HepG2 (cell line): ENCODE measurements around the gene ZNF443. TPM values are rescaled to one million over a fixed set of nuclear protein-coding genes. Genes with fewer than 3 reads are reported as not detected.
"Not testable (repeated sequence)": the region's sequence is repeated elsewhere in the genome, so short reads cannot be mapped to it uniquely, and the experiment has no call there.

ENCODE experiments used
- ATAC-seq: fragments of 200-7000 bp; cut with Tn5 transposase; 3 replicates; pipeline ENCODE4 v1.9.1; 2020; ENCODE audit warnings: mild to moderate bottlenecking, moderate library complexity
- BruUV-seq: library from RNA; stranded (reverse); fragments of 400-500 nt; replicated peaks from 2 replicates; lab custom pipeline; 2021; lab: Mats Ljungman, UMichigan
- CTCF ChIA-PET: fragments of 300-600 bp; formaldehyde crosslinking; extraction: SDS; loops from one replicate; lab custom pipeline; 2021; ENCODE audit warnings: low total read pairs, inconsistent platforms, low intra/inter-chr PET ratio; lab: Yijun Ruan, JAX
- POLR2A ChIA-PET: fragments of 350-600 bp; sonication (Branson Sonifier 250); formaldehyde crosslinking; loops from one replicate; lab custom pipeline; 2020; ENCODE audit warnings: antibody characterized with exemption, inconsistent platforms; lab: Yijun Ruan, JAX
- DNase-seq: peaks from one replicate; pipeline ENCODE4 v3.0.0-alpha.2; 2015; ENCODE audit warnings: low spot score
- FAIRE-seq: peaks from 3 replicates; lab custom pipeline; 2011; peaks lifted over from hg19 to GRCh38; lab: Jason Lieb, UNC
- H2AFZ ChIP-seq: one replicate; pipeline ENCODE4 v1.6.1; 2011; ENCODE audit warnings: low read length, inconsistent platforms
- H3K27ac ChIP-seq: fragments of 300-600 bp; 3 replicates; pipeline ENCODE4 v1.8.0; 2011; ENCODE audit warnings: mixed run types, mild to moderate bottlenecking, mixed read lengths, low read length, inconsistent platforms; ENCODE audit not compliant: insufficient read depth; ENCODE audit errors: extremely low read length
- H3K27me3 ChIP-seq, 2 experiments: fragments of 200-600 bp in 1 of 2; 2 replicates in 1 of 2; 3 replicates in 1 of 2; pipeline versions ENCODE4 v1.6.0 to v1.8.0; 2011; ENCODE audit warnings: low read length in 2 of 2, mild to moderate bottlenecking in 2 of 2, moderate library complexity in 2 of 2, inconsistent platforms in 1 of 2; ENCODE audit not compliant: insufficient read depth in 2 of 2, control insufficient read depth in 1 of 2
- H3K36me3 ChIP-seq, 2 experiments: fragments of 200-600 bp in 1 of 2; replicated peaks in 1 of 2; 2 replicates in 1 of 2; 3 replicates in 1 of 2; pipeline versions ENCODE4 v1.5.1 to v1.8.0; 2011; ENCODE audit warnings: low read length in 2 of 2, inconsistent platforms in 1 of 2; ENCODE audit not compliant: insufficient read depth in 2 of 2, control insufficient read depth in 1 of 2
- H3K4me1 ChIP-seq: 2 replicates; pipeline ENCODE4 v1.5.1; 2012; ENCODE audit warnings: low read length, inconsistent platforms; ENCODE audit not compliant: insufficient read depth
- H3K4me2 ChIP-seq: 2 replicates; pipeline ENCODE4 v1.6.0; 2011; ENCODE audit warnings: low read depth, low read length, inconsistent platforms
- H3K4me3 ChIP-seq, 3 experiments: fragments of 200-600 bp in 1 of 3; sonication (generic), shearing (Covaris generic) in 1 of 3; replicated peaks in 1 of 3; 2 replicates each; pipeline ENCODE4 v1.5.1; 2011 to 2016; ENCODE audit warnings: low read length in 3 of 3, inconsistent platforms in 2 of 3, low read depth in 2 of 3, mild to moderate bottlenecking in 2 of 3, control low read depth in 1 of 3, mixed read lengths in 1 of 3; ENCODE audit not compliant: insufficient read depth in 1 of 3
- H3K79me2 ChIP-seq: one replicate; pipeline ENCODE4 v1.6.1; 2011; ENCODE audit warnings: low read length, inconsistent platforms; ENCODE audit not compliant: insufficient read depth
- H3K9ac ChIP-seq: 2 replicates; pipeline ENCODE4 v1.6.0; 2011; ENCODE audit warnings: mild to moderate bottlenecking, low read depth, low read length, inconsistent platforms; ENCODE audit not compliant: insufficient read depth
- H3K9me3 ChIP-seq: 2 replicates; pipeline ENCODE4 v1.5.1; 2012; ENCODE audit warnings: mild to moderate bottlenecking, low read length
- H4K20me1 ChIP-seq: 2 replicates; pipeline ENCODE4 v1.6.0; 2011; ENCODE audit warnings: inconsistent platforms, mild to moderate bottlenecking, low read length, moderate library complexity; ENCODE audit not compliant: insufficient read depth
- ADNP ChIP-seq: sonication (generic); formaldehyde crosslinking; IDR thresholded peaks from 2 replicates; pipeline ENCODE4 v1.4.0; 2020; ENCODE audit warnings: missing genetic modification reagents
- POLR2AphosphoS2 ChIP-seq: IDR thresholded peaks from 2 replicates; pipeline ENCODE4 v1.6.1; 2011; ENCODE audit warnings: low read depth, low read length, improper control_type of control experiment
- SETDB1 ChIP-seq: sonication (generic); formaldehyde crosslinking; IDR thresholded peaks from 2 replicates; pipeline ENCODE4 v1.5.1; 2020; ENCODE audit warnings: missing genetic modification reagents, mild to moderate bottlenecking, borderline replicate concordance
- SOX5 ChIP-seq: IDR thresholded peaks from 2 replicates; pipeline ENCODE4 v1.6.1; 2016; ENCODE audit warnings: borderline replicate concordance
- WGBS: methylation state at CpG from one replicate; pipeline ENCODE4 v1.1.6; 2017; ENCODE audit warnings: low lambda C conversion rate; 5-methylcytosine and 5-hydroxymethylcytosine counted together
- in situ Hi-C: cut with HindIII; loops from 2 replicates; pipeline ENCODE4 v1.10.0; 2017; ENCODE audit warnings: low pct_unique_long_range_greater_than_20kb; ENCODE audit not compliant: extremely low pct_ligation_motif_present
- intact Hi-C: fragments of 100-400 bp; cut with micrococcal nuclease; formaldehyde crosslinking; loops from one replicate; pipeline ENCODE4 v1.10.0; 2022; ENCODE audit not compliant: unreplicated experiment
- polyA plus RNA-seq, 8 experiments: library from polyadenylated mRNA; depleted of rRNA in 3 of 8; stranded (reverse) in 7 of 8; unstranded in 1 of 8; fragments of >200 nt; fragmentation: Illumina TruSeq in 4 of 8; extraction: Trizol in 4 of 8; gene quantifications; 2 replicates each; pipeline versions ENCODE4 v1.2.1 to v1.2.3, GENCODE V29; 2011 to 2016; ENCODE audit warnings: low read depth in 4 of 8, missing spikeins in 1 of 8, mixed read lengths in 1 of 8; ENCODE audit not compliant: insufficient read depth in 1 of 8
- total RNA-seq, 5 experiments: library from RNA; depleted of rRNA; stranded (reverse); fragments of >200 nt; fragmentation: Illumina TruSeq; extraction: Trizol; gene quantifications; 2 replicates each; pipeline ENCODE4 v1.2.3, GENCODE V29; 2016; ENCODE audit warnings: low read depth in 1 of 5
- TF ChIP-seq, protein P1 (sequence below): IDR thresholded peaks from 2 replicates; pipeline ENCODE4 v1.6.1; 2018; ENCODE audit warnings: missing genetic modification reagents, mild to moderate bottlenecking, missing compliant biosample characterization

Gene ZNF443
- total and polyA plus RNA-seq, 2 of the 13 experiments (the other 11 are each of a cell fraction or from before 2014, with no cell fraction given), result 3.6 to 19.0 TPM

DNA sequence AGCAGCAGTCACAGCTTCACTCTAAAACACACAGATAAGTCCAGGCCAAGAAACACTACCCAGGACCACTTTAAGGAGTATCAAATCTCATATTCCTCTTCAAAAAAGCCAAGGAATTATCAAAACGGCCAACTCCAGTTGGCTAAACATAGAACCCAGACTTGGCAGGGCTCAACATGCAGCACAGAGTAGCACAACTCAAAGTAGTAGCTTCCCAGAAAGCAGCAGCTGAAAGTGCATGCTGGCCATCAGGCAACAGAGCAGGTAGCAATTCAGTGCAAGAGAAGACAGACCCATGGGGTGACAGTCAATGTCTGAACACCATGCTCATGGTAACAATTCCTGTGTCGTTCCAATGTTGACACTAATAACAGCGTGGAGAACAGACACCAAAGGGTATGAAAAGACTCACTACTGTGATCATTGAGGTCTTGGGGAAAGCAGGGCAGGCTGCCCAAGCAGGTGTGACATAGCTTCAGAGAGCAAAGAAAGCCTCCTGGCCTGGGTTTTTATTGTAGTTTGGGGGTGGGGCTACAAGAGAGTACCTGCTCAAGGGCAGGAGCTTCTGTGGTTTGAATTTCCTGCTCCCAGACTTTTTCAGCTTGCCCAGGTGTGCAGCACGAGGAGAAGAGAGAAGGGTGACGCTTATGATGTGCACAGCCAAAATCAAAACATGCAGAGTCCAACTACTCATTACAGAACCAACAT is 37.6 kb upstream of the ZNF443 start:
- FAIRE-seq, result no peak

GRCh38 chr19:12467651-12468050 is 26.8 kb upstream of the ZNF443 start:
- peaks cover 50% of the 10 kb centered on the region for H3K9me3 ChIP-seq
- H2AFZ ChIP-seq, H3K9ac ChIP-seq, H3K27me3 ChIP-seq, H4K20me1 ChIP-seq, CTCF ChIA-PET, H3K4me2 ChIP-seq, ATAC-seq, POLR2A ChIA-PET, FAIRE-seq, H3K79me2 ChIP-seq, H3K4me1 ChIP-seq, DNase-seq, H3K4me3 ChIP-seq, in situ Hi-C loops, H3K27ac ChIP-seq, BruUV-seq, intact Hi-C loops: not testable (repeated sequence)
- 98% methylated on average over 12 of the region's 33 CpGs for WGBS
- H3K36me3 ChIP-seq, result peaks cover 7 to 15% of the 10 kb centered on the region in 2 experiments; a peak in 4 of 5 replicates

More for the DNA sequence above, 37.6 kb upstream of the ZNF443 start:
- intact Hi-C loops, result no loop called here
- no peak for ATAC-seq
- Histone ChIP-seq H3K27me3 (no peaks in the 10 kb centered on the region; a peak in 1 of 5 replicates), H3K4me3 (no peak overlapping the region), H2AFZ (no peak overlapping the region), H3K79me2 (peaks cover 36% of the 10 kb centered on the region), H3K4me1 (peaks cover 18% of the 10 kb centered on the region), H3K9ac (no peak overlapping the region), H3K4me2 (no peak overlapping the region), H3K36me3 (no peaks in the 10 kb centered on the region), H4K20me1 (no peaks in the 10 kb centered on the region), H3K9me3 (no peaks in the 10 kb centered on the region), H3K27ac (no peak overlapping the region)
- POLR2A ChIA-PET, result no interaction called here
- in situ Hi-C loops, result no loop called here
- 86% methylated on average over 5 of the region's 5 CpGs for WGBS
- CTCF ChIA-PET, result no interaction called here
- no peak for DNase-seq
- TF ChIP-seq SETDB1 (CRISPR knock-in tag), result no peak
- TF ChIP-seq, protein P1, sequence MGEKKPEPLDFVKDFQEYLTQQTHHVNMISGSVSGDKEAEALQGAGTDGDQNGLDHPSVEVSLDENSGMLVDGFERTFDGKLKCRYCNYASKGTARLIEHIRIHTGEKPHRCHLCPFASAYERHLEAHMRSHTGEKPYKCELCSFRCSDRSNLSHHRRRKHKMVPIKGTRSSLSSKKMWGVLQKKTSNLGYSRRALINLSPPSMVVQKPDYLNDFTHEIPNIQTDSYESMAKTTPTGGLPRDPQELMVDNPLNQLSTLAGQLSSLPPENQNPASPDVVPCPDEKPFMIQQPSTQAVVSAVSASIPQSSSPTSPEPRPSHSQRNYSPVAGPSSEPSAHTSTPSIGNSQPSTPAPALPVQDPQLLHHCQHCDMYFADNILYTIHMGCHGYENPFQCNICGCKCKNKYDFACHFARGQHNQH (CRISPR knock-in tag), result no peak
- TF ChIP-seq SOX5 (CRISPR knock-in tag), result no peak
- TF ChIP-seq ADNP (CRISPR knock-in tag), result no peak
- no peak for TF ChIP-seq POLR2AphosphoS2
- BruUV-seq, result no TSS peak
